H1 (cell line): ENCODE measurements around the gene NEDD9.

Experiments
- CTCF ChIP-seq, 3 experiments: IDR thresholded peaks; 1 replicate in 2 of 3; 2 replicates in 1 of 3; pipeline versions ENCODE4 v1.5.1 to v1.6.1; 2011; ENCODE audit warnings: low read length in 3 of 3, mild to moderate bottlenecking in 3 of 3, inconsistent platforms in 2 of 3, low read depth in 1 of 3, moderate library complexity in 1 of 3; ENCODE audit not compliant: insufficient read depth in 1 of 3; ENCODE audit errors: control extremely low read depth in 1 of 3
- GTF2F1 ChIP-seq: IDR thresholded peaks from 2 replicates; pipeline ENCODE4 v1.6.1; 2012; ENCODE audit warnings: low read depth, low read length, improper control_type of control experiment, borderline replicate concordance
- JUN ChIP-seq: IDR thresholded peaks from 2 replicates; pipeline ENCODE4 v1.6.1; 2011; ENCODE audit warnings: low read depth, mild to moderate bottlenecking, improper control_type of control experiment, low read length
- POLR2A ChIP-seq, 2 experiments: IDR thresholded peaks; 1 replicate in 1 of 2; 2 replicates in 1 of 2; pipeline ENCODE4 v1.6.1; 2011; ENCODE audit warnings: low read depth in 2 of 2, low read length in 2 of 2, mild to moderate bottlenecking in 2 of 2; ENCODE audit errors: control extremely low read depth in 1 of 2
- POLR2AphosphoS5 ChIP-seq: IDR thresholded peaks from 2 replicates; pipeline ENCODE4 v1.6.1; 2011; ENCODE audit warnings: low read depth, low read length
- SIRT6 ChIP-seq: IDR thresholded peaks from one replicate; pipeline ENCODE4 v1.7.1; 2012; ENCODE audit warnings: low read length, inconsistent platforms
- TAF1 ChIP-seq: IDR thresholded peaks from 2 replicates; pipeline ENCODE4 v1.6.1; 2011; ENCODE audit warnings: mild to moderate bottlenecking, low read depth, low read length
- YY1 ChIP-seq: IDR thresholded peaks from 2 replicates; pipeline ENCODE4 v1.6.1; 2011; ENCODE audit warnings: low read depth, mild to moderate bottlenecking, low read length
- ZNF274 ChIP-seq: IDR thresholded peaks from 2 replicates; pipeline ENCODE4 v1.7.0; 2012; ENCODE audit warnings: low read length, borderline replicate concordance; ENCODE audit errors: extremely low read depth

GRCh38 chr6:11160199-11160598, 72.3 kb downstream of the NEDD9 start:
- no peak for TF ChIP-seq SIRT6
- TF ChIP-seq POLR2A (IDR thresholded peaks at IDR 0.05; ENCODE audit: control extremely low read depth in 1 of 2, low read depth in 2 of 2, low read length in 2 of 2), result no peak
- TF ChIP-seq GTF2F1, result no peak
- no peak for TF ChIP-seq CTCF (IDR thresholded peaks at IDR 0.05; ENCODE audit: control extremely low read depth in 1 of 3, insufficient read depth in 1 of 3, low read depth in 1 of 3, low read length in 3 of 3)
- no peak for TF ChIP-seq YY1
- TF ChIP-seq JUN, result no peak
- no peak for TF ChIP-seq TAF1
- no peak for TF ChIP-seq ZNF274
- no peak for TF ChIP-seq POLR2AphosphoS5
